ENCODE measurements around the gene HBM. TPM values are rescaled to one million over a fixed set of nuclear protein-coding genes. Genes with fewer than 3 reads are reported as not detected.
"Not testable (repeated sequence)": the region's sequence is repeated elsewhere in the genome, so short reads cannot be mapped to it uniquely, and the experiment has no call there.

The HBM gene
- total RNA-seq, 2 donors from 2014 or later, result not detected

GRCh38 chr16:176477-177382 is 11.0 kb downstream of the HBM start, which contains the start of gene HBA1:
Gene HBA1, plus strand, starts transcription at chr16:176680. Its CDS starts 37 bp downstream, at chr16:176717.
- H3K4me1 Mint-ChIP-seq (ENCODE audit: low read depth); H3K9me3 Mint-ChIP-seq; H3K27ac Mint-ChIP-seq; DNase-seq; H3K36me3 Mint-ChIP-seq (ENCODE audit: insufficient read depth in 2 of 2): not testable (repeated sequence)
- peak; percentile 56 to 58 for ATAC-seq (replicated peaks in 1 of 2)
- Mint-ChIP-seq H3K4me3 (peak within 1 kb of the TSS in 1 of 2 donors; percentile 54), H3K27me3 (ENCODE audit: low read depth) (peaks cover 53% of the 10 kb centered on the region)

- Mint-ChIP-seq H3K9me3 (no peaks in the 10 kb centered on the region), H3K27me3 (ENCODE audit: low read depth) (peaks cover 50% of the 10 kb centered on the region), H3K4me3 (peak overlapping the region; percentile 32 to 52), H3K27ac (no peak overlapping the region), H3K36me3 (ENCODE audit: insufficient read depth in 2 of 2) (no peaks in the 10 kb centered on the region), H3K4me1 (ENCODE audit: low read depth) (no peaks in the 10 kb centered on the region)
- DNase-seq (no peak), ATAC-seq (replicated peaks in 1 of 2) (no peak)
These were observed 11.6 kb downstream of the HBM start for GRCh38 chr16:177394-177822.

- DNase-seq (no peak), ATAC-seq (replicated peaks in 1 of 2) (no peak)
- no peaks in the 10 kb centered on the region for H3K4me1 Mint-ChIP-seq (ENCODE audit: low read depth)
- H3K27me3 Mint-ChIP-seq (ENCODE audit: low read depth), result peaks cover 49% of the 10 kb centered on the region
- H3K4me3 Mint-ChIP-seq, result peak overlapping the region; percentile 32 to 52
- no peaks in the 10 kb centered on the region for H3K9me3 Mint-ChIP-seq
- H3K27ac Mint-ChIP-seq, result no peak overlapping the region
- H3K36me3 Mint-ChIP-seq (ENCODE audit: insufficient read depth in 2 of 2), result no peaks in the 10 kb centered on the region
These were observed 12.3 kb downstream of the HBM start for GRCh38 chr16:177981-178667.

GRCh38 chr16:178668-179015 is 12.9 kb downstream of the HBM start:
- ATAC-seq (replicated peaks in 1 of 2) (no peak), DNase-seq (no peak)
- Mint-ChIP-seq H3K27ac (no peak overlapping the region), H3K9me3 (no peaks in the 10 kb centered on the region), H3K4me1 (ENCODE audit: low read depth) (no peaks in the 10 kb centered on the region), H3K27me3 (ENCODE audit: low read depth) (peaks cover 44% of the 10 kb centered on the region), H3K4me3 (no peak overlapping the region), H3K36me3 (ENCODE audit: insufficient read depth in 2 of 2) (no peaks in the 10 kb centered on the region)

GRCh38 chr16:179211-180092 is 13.7 kb downstream of the HBM start:
- Mint-ChIP-seq H3K4me1 (ENCODE audit: low read depth) (no peaks in the 10 kb centered on the region), H3K27me3 (ENCODE audit: low read depth) (peaks cover 36% of the 10 kb centered on the region), H3K27ac (no peak overlapping the region), H3K36me3 (ENCODE audit: insufficient read depth in 2 of 2) (no peaks in the 10 kb centered on the region), H3K9me3 (no peaks in the 10 kb centered on the region), H3K4me3 (peak overlapping the region; percentile 59 to 67)
- DNase-seq (no peak), ATAC-seq (replicated peaks in 1 of 2) (no peak)

GRCh38 chr16:180101-180675 is 14.4 kb downstream of the HBM start, which contains the start of gene HBQ1:
Gene HBQ1, plus strand, starts transcription at chr16:180459. Its CDS starts 28 bp downstream, at chr16:180487.
- no peak within 1 kb of the TSS for H3K27ac Mint-ChIP-seq
- no peaks in the 10 kb centered on the region for H3K9me3 Mint-ChIP-seq

GRCh38 chr16:180681-181564 is 15.1 kb downstream of the HBM start:
- H3K36me3 Mint-ChIP-seq (ENCODE audit: insufficient read depth in 2 of 2), result peaks cover 0 to 5% of the 10 kb centered on the region in 2 donors
- H3K27ac Mint-ChIP-seq, result no peak overlapping the region
- H3K9me3 Mint-ChIP-seq, result no peaks in the 10 kb centered on the region
- peak overlapping the region; percentile 46 to 72 for H3K4me3 Mint-ChIP-seq
- no peaks in the 10 kb centered on the region for H3K4me1 Mint-ChIP-seq (ENCODE audit: low read depth)
- peaks cover 22% of the 10 kb centered on the region for H3K27me3 Mint-ChIP-seq (ENCODE audit: low read depth)
- ATAC-seq (replicated peaks in 1 of 2), result peak; percentile 78 to 84
- DNase-seq, result peak; percentile 87 to 92

More at GRCh38 chr16:180101-180675, 14.4 kb downstream of the HBM start, which contains the start of gene HBQ1:
- peak within 1 kb of the TSS; percentile 59 to 72 for H3K4me3 Mint-ChIP-seq
- ATAC-seq (replicated peaks in 1 of 2) (peak; percentile 24 to 26), DNase-seq (peak; percentile 47 to 67)
- peaks cover 29% of the 10 kb centered on the region for H3K27me3 Mint-ChIP-seq (ENCODE audit: low read depth)
- H3K36me3 Mint-ChIP-seq (ENCODE audit: insufficient read depth in 2 of 2), result no peaks in the 10 kb centered on the region
- no peaks in the 10 kb centered on the region for H3K4me1 Mint-ChIP-seq (ENCODE audit: low read depth)

- H3K4me1 Mint-ChIP-seq (ENCODE audit: low read depth), result no peaks in the 10 kb centered on the region
- peaks cover 0 to 5% of the 10 kb centered on the region in 2 donors for H3K36me3 Mint-ChIP-seq (ENCODE audit: insufficient read depth in 2 of 2)
- DNase-seq (no peak), ATAC-seq (replicated peaks in 1 of 2) (no peak)
- no peaks in the 10 kb centered on the region for H3K9me3 Mint-ChIP-seq
- H3K27me3 Mint-ChIP-seq (ENCODE audit: low read depth), result peaks cover 22% of the 10 kb centered on the region
- H3K27ac Mint-ChIP-seq, result no peak overlapping the region
- H3K4me3 Mint-ChIP-seq, result no peak overlapping the region
These were observed 15.8 kb downstream of the HBM start for GRCh38 chr16:181565-182021.

GRCh38 chr16:183005-183404 is 17.2 kb downstream of the HBM start:
- Mint-ChIP-seq H3K4me1 (ENCODE audit: low read depth) (no peaks in the 10 kb centered on the region), H3K27me3 (ENCODE audit: low read depth) (peaks cover 14% of the 10 kb centered on the region), H3K27ac (no peak overlapping the region), H3K36me3 (ENCODE audit: insufficient read depth in 2 of 2) (peaks cover 0 to 13% of the 10 kb centered on the region in 2 donors), H3K4me3 (no peak overlapping the region), H3K9me3 (no peaks in the 10 kb centered on the region)
- DNase-seq (no peak), ATAC-seq (replicated peaks in 1 of 2) (no peak)

GRCh38 chr16:185213-185612 is 19.4 kb downstream of the HBM start:
- Mint-ChIP-seq H3K27ac (no peak overlapping the region), H3K4me3 (no peak overlapping the region), H3K9me3 (no peaks in the 10 kb centered on the region), H3K27me3 (ENCODE audit: low read depth) (no peaks in the 10 kb centered on the region), H3K4me1 (ENCODE audit: low read depth) (no peaks in the 10 kb centered on the region), H3K36me3 (ENCODE audit: insufficient read depth in 2 of 2) (peaks cover 3 to 17% of the 10 kb centered on the region in 2 donors)
- DNase-seq (no peak), ATAC-seq (replicated peaks in 1 of 2) (no peak)

- H3K27me3 Mint-ChIP-seq (ENCODE audit: low read depth), result no peaks in the 10 kb centered on the region
- H3K4me1 Mint-ChIP-seq (ENCODE audit: low read depth), result no peaks in the 10 kb centered on the region
- ATAC-seq (replicated peaks in 1 of 2) (no peak), DNase-seq (no peak)
- peaks cover 3 to 17% of the 10 kb centered on the region in 2 donors for H3K36me3 Mint-ChIP-seq (ENCODE audit: insufficient read depth in 2 of 2)
- H3K9me3 Mint-ChIP-seq, result no peaks in the 10 kb centered on the region
- H3K4me3 Mint-ChIP-seq, result no peak overlapping the region
- H3K27ac Mint-ChIP-seq, result no peak overlapping the region
These were observed 19.9 kb downstream of the HBM start for GRCh38 chr16:185691-186090.

Measured in activated T-cell treated with anti-CD3 and anti-CD28 coated beads, Interleukin-2, amount 50 U/mL, for 72 hours (primary cell).